Measurements from ENCODE around the gene CMC1. TPM values are rescaled to one million over a fixed set of nuclear protein-coding genes. Genes with fewer than 3 reads are reported as not detected.

Gene CMC1
- total and polyA plus RNA-seq, 2 experiments from 2014 or later = 0.97 to 70.2 TPM

DNA sequence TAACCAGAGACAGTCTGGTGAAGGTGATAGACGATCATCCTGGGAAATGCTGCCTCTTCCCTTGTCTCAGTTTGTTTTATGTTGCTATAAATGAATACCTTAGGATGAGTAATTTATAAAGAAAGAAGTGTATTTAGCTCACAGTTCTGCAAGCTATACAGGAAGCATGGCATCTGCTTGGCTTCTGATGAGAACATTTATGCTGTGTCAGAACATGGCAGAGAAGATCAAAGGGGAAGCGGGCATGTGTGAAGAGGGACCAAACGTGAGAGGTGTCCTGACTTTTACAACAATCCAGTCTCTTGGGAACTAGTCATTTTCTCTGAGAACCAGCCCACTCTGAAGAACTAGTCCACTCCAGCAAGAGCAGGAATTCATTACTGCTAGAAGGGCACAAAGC is 9.6 kb downstream of the CMC1 start:
- H3K36me3 ChIP-seq (ENCODE audit: low read depth) = no peaks in the 10 kb centered on the region
- WGBS, 2 experiments (ENCODE audit: low coverage in 1 of 2, low lambda C conversion rate in 2 of 2, missing lambda C conversion rate in 2 of 2) = 59 to 71% methylated on average over 3 of the region's 3 CpGs
- no peaks in the 10 kb centered on the region for H3K9me3 ChIP-seq (ENCODE audit: low read depth)
- H3K9ac ChIP-seq = no peak overlapping the region
- H3K79me2 ChIP-seq (ENCODE audit: insufficient read depth) = peaks cover 67% of the 10 kb centered on the region
- no peaks in the 10 kb centered on the region for H3K27me3 ChIP-seq (replicated peaks; ENCODE audit: insufficient read depth)
- DNase-seq = no peak
- H3K4me1 ChIP-seq (ENCODE audit: insufficient read depth) = no peaks in the 10 kb centered on the region
- no peak overlapping the region for H3K4me3 ChIP-seq
- H4K20me1 ChIP-seq (ENCODE audit: insufficient read depth) = no peaks in the 10 kb centered on the region
- no peak overlapping the region for H3K4me2 ChIP-seq (ENCODE audit: unreplicated experiment)
- no peak overlapping the region for H3K27ac ChIP-seq
- in situ Hi-C loops (cut with MboI) = no loop called here
- H3F3A ChIP-seq (ENCODE audit: insufficient read depth) = no peaks in the 10 kb centered on the region
- no peak overlapping the region for H2AFZ ChIP-seq
- TF ChIP-seq EZH2phosphoT487 (IDR thresholded peaks at IDR 0.05; ENCODE audit: insufficient read depth, low read depth) (no peak), EZH2 (IDR thresholded peaks at IDR 0.05; ENCODE audit: insufficient read depth, poor library complexity, severe bottlenecking) (no peak)
- H3K9me2 ChIP-seq (ENCODE audit: insufficient read depth) = no peaks in the 10 kb centered on the region

DNA sequence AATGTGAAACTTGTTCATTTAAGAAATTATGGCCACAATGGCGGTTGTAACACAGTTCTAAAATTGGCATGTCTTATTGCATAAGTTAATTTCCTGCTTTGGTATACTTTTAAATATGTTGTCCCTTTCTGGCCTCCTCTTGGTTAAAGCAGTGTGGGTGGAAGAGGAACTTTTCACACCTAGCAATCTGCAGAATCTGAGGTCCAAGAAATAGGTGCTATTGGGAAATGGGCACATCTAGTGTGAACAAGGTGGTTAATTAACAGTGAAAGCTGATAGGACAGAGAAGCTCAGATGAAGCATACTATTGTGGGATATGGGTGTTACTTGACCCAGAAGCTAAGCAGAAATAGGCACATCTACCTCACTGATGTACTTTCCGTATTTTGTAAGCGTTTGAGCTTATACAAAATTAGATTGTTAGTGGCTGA is 10.6 kb downstream of the CMC1 start:
- H3K27me3 ChIP-seq (replicated peaks; ENCODE audit: insufficient read depth) = no peaks in the 10 kb centered on the region
- H2AFZ ChIP-seq = no peak overlapping the region
- no peaks in the 10 kb centered on the region for H3K36me3 ChIP-seq (ENCODE audit: low read depth)
- no peak overlapping the region for H3K9ac ChIP-seq
- TF ChIP-seq EZH2 (IDR thresholded peaks at IDR 0.05; ENCODE audit: insufficient read depth, poor library complexity, severe bottlenecking) (no peak), EZH2phosphoT487 (IDR thresholded peaks at IDR 0.05; ENCODE audit: insufficient read depth, low read depth) (no peak)
- no peaks in the 10 kb centered on the region for H3F3A ChIP-seq (ENCODE audit: insufficient read depth)
- H3K27ac ChIP-seq = no peak overlapping the region
- no peaks in the 10 kb centered on the region for H3K9me2 ChIP-seq (ENCODE audit: insufficient read depth)
- no peaks in the 10 kb centered on the region for H4K20me1 ChIP-seq (ENCODE audit: insufficient read depth)
- H3K79me2 ChIP-seq (ENCODE audit: insufficient read depth) = peaks cover 62% of the 10 kb centered on the region
- in situ Hi-C loops (cut with MboI) = no loop called here
- H3K4me2 ChIP-seq (ENCODE audit: unreplicated experiment) = no peak overlapping the region
- 98 to 100% methylated on average over 3 of the region's 3 CpGs for WGBS, 2 experiments (ENCODE audit: low coverage in 1 of 2, low lambda C conversion rate in 2 of 2, missing lambda C conversion rate in 2 of 2)
- no peaks in the 10 kb centered on the region for H3K9me3 ChIP-seq (ENCODE audit: low read depth)
- no peak for DNase-seq
- H3K4me3 ChIP-seq = no peak overlapping the region
- no peaks in the 10 kb centered on the region for H3K4me1 ChIP-seq (ENCODE audit: insufficient read depth)

- H3K4me3 ChIP-seq = no peak overlapping the region
- 84 to 89% methylated on average over 9 of the region's 9 CpGs for WGBS, 2 experiments (ENCODE audit: low coverage in 1 of 2, low lambda C conversion rate in 2 of 2, missing lambda C conversion rate in 2 of 2)
- H3F3A ChIP-seq (ENCODE audit: insufficient read depth) = no peaks in the 10 kb centered on the region
- no peak overlapping the region for H2AFZ ChIP-seq
- no peaks in the 10 kb centered on the region for H3K36me3 ChIP-seq (ENCODE audit: low read depth)
- no peak for TF ChIP-seq EZH2 (IDR thresholded peaks at IDR 0.05; ENCODE audit: insufficient read depth, poor library complexity, severe bottlenecking)
- no peak for TF ChIP-seq EZH2phosphoT487 (IDR thresholded peaks at IDR 0.05; ENCODE audit: insufficient read depth, low read depth)
- no peak overlapping the region for H3K9ac ChIP-seq
- H3K9me2 ChIP-seq (ENCODE audit: insufficient read depth) = no peaks in the 10 kb centered on the region
- H3K4me1 ChIP-seq (ENCODE audit: insufficient read depth) = no peaks in the 10 kb centered on the region
- no peaks in the 10 kb centered on the region for H3K9me3 ChIP-seq (ENCODE audit: low read depth)
- H3K79me2 ChIP-seq (ENCODE audit: insufficient read depth) = peaks cover 50% of the 10 kb centered on the region
- no peak for DNase-seq
- H3K4me2 ChIP-seq (ENCODE audit: unreplicated experiment) = no peak overlapping the region
- H3K27me3 ChIP-seq (replicated peaks; ENCODE audit: insufficient read depth) = no peaks in the 10 kb centered on the region
- no peak overlapping the region for H3K27ac ChIP-seq
- in situ Hi-C loops (cut with MboI) = no loop called here
- no peaks in the 10 kb centered on the region for H4K20me1 ChIP-seq (ENCODE audit: insufficient read depth)
These were observed 11.8 kb downstream of the CMC1 start for GRCh38 chr3:28253040-28253715.

DNA sequence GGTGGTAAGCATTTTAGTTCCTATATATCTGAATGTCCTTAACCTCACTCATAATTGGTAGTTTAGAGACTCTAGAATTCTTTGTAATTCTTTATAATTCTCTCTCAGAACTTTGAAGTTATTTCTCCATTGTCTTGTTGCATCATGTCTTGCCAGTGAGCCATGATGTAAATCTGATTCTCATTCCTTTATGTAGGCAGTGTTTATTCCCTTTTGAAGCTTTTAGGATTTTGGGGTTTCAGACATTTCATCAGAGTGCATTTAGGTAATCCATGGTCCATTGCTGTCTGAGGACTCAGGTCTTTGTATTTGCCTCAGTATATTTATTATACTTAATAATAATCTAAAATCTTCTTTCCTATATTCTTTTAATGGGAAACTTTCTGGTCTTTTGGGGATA is 20.6 kb downstream of the CMC1 start:
- in situ Hi-C loops (cut with MboI) = no loop called here

GRCh38 chr3:28265641-28266040 is 24.2 kb downstream of the CMC1 start:
- no peak for TF ChIP-seq EZH2phosphoT487 (IDR thresholded peaks at IDR 0.05; ENCODE audit: insufficient read depth, low read depth)
- no peak for TF ChIP-seq EZH2 (IDR thresholded peaks at IDR 0.05; ENCODE audit: insufficient read depth, poor library complexity, severe bottlenecking)
- Histone ChIP-seq H3K9me2 (ENCODE audit: insufficient read depth) (no peaks in the 10 kb centered on the region), H3K9me3 (ENCODE audit: low read depth) (no peaks in the 10 kb centered on the region), H3K27me3 (replicated peaks; ENCODE audit: insufficient read depth) (no peaks in the 10 kb centered on the region), H3K79me2 (ENCODE audit: insufficient read depth) (peaks cover 21% of the 10 kb centered on the region), H3K27ac (no peak overlapping the region), H3K36me3 (ENCODE audit: low read depth) (no peaks in the 10 kb centered on the region), H2AFZ (no peak overlapping the region), H3F3A (ENCODE audit: insufficient read depth) (no peaks in the 10 kb centered on the region), H3K4me3 (no peak overlapping the region), H3K4me2 (ENCODE audit: unreplicated experiment) (no peak overlapping the region), H4K20me1 (ENCODE audit: insufficient read depth) (no peaks in the 10 kb centered on the region), H3K9ac (no peak overlapping the region), H3K4me1 (ENCODE audit: insufficient read depth) (no peaks in the 10 kb centered on the region)
- in situ Hi-C loops (cut with MboI) = no loop called here
- DNase-seq = no peak

More for the DNA sequence above, 20.6 kb downstream of the CMC1 start:
- H3K4me2 ChIP-seq (ENCODE audit: unreplicated experiment) = no peak overlapping the region
- H3K27ac ChIP-seq = no peak overlapping the region
- H3F3A ChIP-seq (ENCODE audit: insufficient read depth) = no peaks in the 10 kb centered on the region
- no peaks in the 10 kb centered on the region for H3K9me2 ChIP-seq (ENCODE audit: insufficient read depth)
- DNase-seq = no peak
- H2AFZ ChIP-seq = no peak overlapping the region
- H3K9ac ChIP-seq = no peak overlapping the region
- H3K36me3 ChIP-seq (ENCODE audit: low read depth) = no peaks in the 10 kb centered on the region
- no peak overlapping the region for H3K4me3 ChIP-seq
- TF ChIP-seq EZH2phosphoT487 (IDR thresholded peaks at IDR 0.05; ENCODE audit: insufficient read depth, low read depth) (no peak), EZH2 (IDR thresholded peaks at IDR 0.05; ENCODE audit: insufficient read depth, poor library complexity, severe bottlenecking) (no peak)
- no peaks in the 10 kb centered on the region for H3K4me1 ChIP-seq (ENCODE audit: insufficient read depth)
- no peaks in the 10 kb centered on the region for H3K27me3 ChIP-seq (replicated peaks; ENCODE audit: insufficient read depth)
- H3K79me2 ChIP-seq (ENCODE audit: insufficient read depth) = peaks cover 32% of the 10 kb centered on the region
- H4K20me1 ChIP-seq (ENCODE audit: insufficient read depth) = no peaks in the 10 kb centered on the region
- H3K9me3 ChIP-seq (ENCODE audit: low read depth) = no peaks in the 10 kb centered on the region
